Activated naive CD8-positive, alpha-beta T cell treated with anti-CD3 and anti-CD28 coated beads for 36 hours (primary cell): ENCODE results near the gene ZNF385C. TPM values are rescaled to one million over a fixed set of nuclear protein-coding genes. Genes with fewer than 3 reads are reported as not detected.
"Not testable (repeated sequence)": the region's sequence is repeated elsewhere in the genome, so short reads cannot be mapped to it uniquely, and the experiment has no call there.

Experiments
- DNase-seq: peaks from one replicate; pipeline ENCODE4 v3.0.0; 2021
- H3K27ac Mint-ChIP-seq: one replicate; pipeline ENCODE4 v1.8.0; 2022; ENCODE audit warnings: mild to moderate bottlenecking, moderate library complexity, mixed read lengths
- H3K27me3 Mint-ChIP-seq: one replicate; pipeline ENCODE4 v1.8.0; 2022; ENCODE audit warnings: mild to moderate bottlenecking, mixed read lengths
- H3K36me3 Mint-ChIP-seq: one replicate; pipeline ENCODE4 v1.8.0; 2021; ENCODE audit warnings: mild to moderate bottlenecking, mixed read lengths
- H3K4me1 Mint-ChIP-seq: one replicate; pipeline ENCODE4 v1.8.0; 2021; ENCODE audit warnings: mixed read lengths
- H3K4me3 Mint-ChIP-seq: one replicate; pipeline ENCODE4 v1.8.0; 2022; ENCODE audit warnings: mild to moderate bottlenecking, moderate library complexity, mixed read lengths
- H3K9me3 Mint-ChIP-seq: one replicate; pipeline ENCODE4 v1.8.0; 2022; ENCODE audit warnings: mixed read lengths
- total RNA-seq, 2 experiments: library from RNA; stranded (reverse); gene quantifications; one replicate each; pipeline ENCODE4 v1.2.3, GENCODE V29; 2021

ZNF385C gene
- total RNA-seq, 2 experiments from 2014 or later, result 0.92 to 1.2 TPM

DNA sequence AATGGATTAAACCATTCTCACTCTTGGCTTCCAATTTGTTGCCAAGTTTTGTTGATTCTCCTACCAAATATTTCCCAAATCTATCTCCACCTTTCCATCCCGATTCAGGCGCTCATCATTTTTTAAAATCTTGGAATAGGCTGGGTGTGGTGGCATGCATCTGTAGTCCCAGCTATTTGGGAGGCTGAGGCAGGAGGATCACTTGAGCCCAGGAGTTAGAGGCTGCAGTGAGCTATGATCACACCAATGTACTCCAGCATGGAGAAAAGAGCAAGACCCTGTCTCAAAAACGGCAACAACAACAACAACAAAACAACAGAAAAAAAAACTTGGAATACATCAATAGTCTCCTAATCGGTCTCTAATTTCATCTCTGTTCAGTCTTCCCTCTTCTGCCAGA is 79.3 kb downstream of the ZNF385C start:
- Mint-ChIP-seq H3K9me3 (peaks cover 1% of the 10 kb centered on the region), H3K36me3 (peaks cover 28% of the 10 kb centered on the region), H3K4me1 (peaks cover 40% of the 10 kb centered on the region), H3K27ac (no peak overlapping the region), H3K4me3 (no peak overlapping the region), H3K27me3 (no peaks in the 10 kb centered on the region)
- no peak for DNase-seq

DNA sequence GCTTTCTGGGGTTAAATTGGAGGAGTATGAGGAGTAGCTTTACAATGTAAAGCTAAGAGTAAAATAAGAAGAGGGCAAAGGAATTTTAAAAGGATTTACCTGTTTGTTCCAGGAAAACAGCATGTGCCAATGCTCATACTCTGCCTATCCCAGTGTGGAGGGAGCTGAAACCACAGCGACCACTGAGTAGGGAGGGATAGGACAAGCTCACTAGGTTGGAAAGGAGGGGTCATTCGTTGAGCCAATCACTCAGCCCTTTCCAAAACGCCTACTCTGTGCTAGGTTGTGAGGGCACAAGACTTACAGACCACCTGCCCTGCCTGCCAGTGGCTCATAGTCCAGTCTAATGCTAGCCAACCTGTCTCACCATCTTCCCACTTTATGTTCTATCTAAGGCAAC is 79.9 kb downstream of the ZNF385C start:
- no peak for DNase-seq
- Mint-ChIP-seq H3K4me3 (peak overlapping the region; percentile 98), H3K27ac (peak overlapping the region; percentile 91), H3K27me3 (no peaks in the 10 kb centered on the region), H3K36me3 (peaks cover 28% of the 10 kb centered on the region), H3K9me3 (peaks cover 1% of the 10 kb centered on the region), H3K4me1 (peaks cover 43% of the 10 kb centered on the region)

DNA sequence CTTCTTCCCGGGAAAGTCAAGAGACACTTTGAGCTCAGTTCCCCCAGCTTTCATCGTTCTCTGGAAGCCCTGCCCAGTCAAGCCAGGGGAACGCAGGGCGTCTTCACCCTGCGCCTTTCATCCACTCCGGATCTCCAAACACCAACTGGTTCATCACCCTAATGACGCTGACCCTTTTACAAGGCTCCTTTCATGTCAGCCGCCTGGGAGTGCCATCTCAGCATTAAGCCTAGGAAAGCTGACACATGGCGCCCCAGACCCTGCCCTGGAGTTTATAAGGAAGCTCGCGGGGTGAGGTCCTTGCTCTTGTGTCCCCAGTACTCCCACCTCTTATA is 80.4 kb downstream of the ZNF385C start:
- peak; percentile 37 for DNase-seq
- Mint-ChIP-seq H3K27me3 (no peaks in the 10 kb centered on the region), H3K9me3 (peaks cover 1% of the 10 kb centered on the region), H3K4me1 (peaks cover 47% of the 10 kb centered on the region), H3K4me3 (peak overlapping the region; percentile 98), H3K36me3 (peaks cover 28% of the 10 kb centered on the region), H3K27ac (peak overlapping the region; percentile 91)

DNA sequence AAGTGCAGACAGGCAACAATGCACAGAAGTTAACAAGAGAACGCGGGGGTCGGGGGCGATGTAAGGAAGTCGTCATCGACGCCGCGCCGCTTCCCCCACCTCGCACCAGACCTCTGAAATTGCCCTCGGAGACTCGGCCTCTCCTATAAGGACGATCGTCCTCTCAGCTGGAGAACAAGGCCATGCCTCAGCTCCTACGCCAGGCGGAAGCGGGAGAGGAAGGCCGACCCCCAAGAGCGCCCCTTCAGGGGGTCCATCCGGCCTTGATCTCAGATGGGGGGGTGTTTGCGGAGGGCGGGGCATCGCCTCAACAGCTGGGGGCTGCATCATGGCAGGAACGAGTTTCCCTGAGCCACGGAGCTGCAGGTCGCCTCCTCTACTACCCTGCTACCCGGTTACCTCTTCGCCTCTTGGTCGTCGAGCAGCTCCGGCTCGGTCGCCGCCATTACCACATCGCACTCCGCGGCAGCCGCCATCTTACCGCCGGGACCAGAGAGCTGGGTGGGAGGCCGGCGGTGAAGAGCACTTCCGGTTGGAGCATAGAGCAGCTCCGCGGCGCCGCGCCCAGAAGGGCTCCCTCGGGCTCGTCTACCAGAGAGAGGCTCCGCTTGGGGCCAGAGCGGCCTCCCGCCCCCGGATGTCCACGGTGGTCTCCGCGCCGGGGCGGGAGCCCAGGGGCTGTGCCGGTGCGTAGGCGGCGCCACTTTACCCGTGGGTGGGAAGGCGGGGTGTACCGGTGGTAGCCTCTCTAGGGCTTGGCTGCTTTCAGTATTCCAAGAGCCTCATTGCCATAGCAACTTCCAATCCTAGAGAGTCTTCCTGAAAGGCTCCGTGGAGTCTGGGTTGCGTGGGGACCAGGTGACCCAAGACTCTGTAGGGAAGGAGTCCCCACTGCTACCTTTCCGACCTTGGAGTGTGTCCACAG is 81.1 kb downstream of the ZNF385C start, which contains the start of gene DNAJC7:
Gene DNAJC7 (minus strand): TSS at position 499 of the 925 bp plus-strand sequence. CDS start 23 bp downstream, at position 476.
- peaks cover 1% of the 10 kb centered on the region for H3K9me3 Mint-ChIP-seq
- H3K36me3 Mint-ChIP-seq, result peaks cover 27% of the 10 kb centered on the region
- no peaks in the 10 kb centered on the region for H3K27me3 Mint-ChIP-seq
- DNase-seq, result peak; percentile 93
- H3K27ac Mint-ChIP-seq, result peak within 1 kb of the TSS; percentile 91
- peaks cover 52% of the 10 kb centered on the region for H3K4me1 Mint-ChIP-seq
- peak within 1 kb of the TSS; percentile 98 for H3K4me3 Mint-ChIP-seq

DNA sequence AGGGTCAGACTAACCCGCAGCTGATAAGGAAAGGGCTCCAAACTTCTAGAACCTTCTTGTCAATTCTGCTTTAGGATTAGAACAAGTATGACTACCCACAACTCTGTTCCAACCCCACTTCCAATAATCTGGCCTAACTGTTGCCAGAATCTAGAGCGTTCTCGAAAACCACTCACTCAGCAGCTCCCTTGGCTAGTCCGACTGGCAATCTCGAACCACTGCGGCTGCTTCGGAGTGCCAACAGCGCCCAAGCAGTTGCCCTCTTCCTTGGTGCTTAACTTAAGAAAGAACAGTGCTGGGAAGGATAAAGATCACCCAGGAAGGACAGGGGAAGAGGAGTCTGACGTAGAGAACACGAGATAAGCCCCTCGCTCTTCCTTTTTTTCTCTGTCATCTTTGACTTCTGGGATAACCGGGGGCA is 81.9 kb downstream of the ZNF385C start:
- peak overlapping the region; percentile 91 for H3K27ac Mint-ChIP-seq
- no peak for DNase-seq
- peaks cover 57% of the 10 kb centered on the region for H3K4me1 Mint-ChIP-seq
- H3K4me3 Mint-ChIP-seq, result peak overlapping the region; percentile 98
- peaks cover 1% of the 10 kb centered on the region for H3K9me3 Mint-ChIP-seq
- no peaks in the 10 kb centered on the region for H3K27me3 Mint-ChIP-seq
- H3K36me3 Mint-ChIP-seq, result peaks cover 29% of the 10 kb centered on the region

DNA sequence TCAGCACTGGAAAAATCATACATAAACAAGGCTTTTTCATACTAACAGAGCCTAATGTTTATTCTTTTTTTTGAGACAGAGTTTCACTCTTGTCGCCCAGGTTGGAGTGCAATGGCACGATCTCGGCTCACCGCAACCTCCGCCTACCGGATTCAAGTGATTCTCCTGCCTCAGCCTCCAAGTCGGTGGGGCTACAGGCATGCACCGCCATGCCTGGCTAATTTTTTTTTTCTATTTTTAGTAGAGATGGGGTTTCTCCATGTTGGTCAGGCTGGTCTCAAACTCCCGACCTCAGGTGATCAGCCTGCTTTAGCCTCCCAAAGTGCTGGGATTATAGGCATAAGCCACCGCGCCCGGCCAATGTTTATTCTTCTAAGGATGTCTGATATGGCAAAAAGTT is 84.5 kb downstream of the ZNF385C start:
- not testable (repeated sequence) for DNase-seq, H3K27me3 Mint-ChIP-seq, H3K9me3 Mint-ChIP-seq, H3K27ac Mint-ChIP-seq
- Mint-ChIP-seq H3K4me3 (peak overlapping the region; percentile 0), H3K4me1 (peaks cover 62% of the 10 kb centered on the region), H3K36me3 (peaks cover 34% of the 10 kb centered on the region)

DNA sequence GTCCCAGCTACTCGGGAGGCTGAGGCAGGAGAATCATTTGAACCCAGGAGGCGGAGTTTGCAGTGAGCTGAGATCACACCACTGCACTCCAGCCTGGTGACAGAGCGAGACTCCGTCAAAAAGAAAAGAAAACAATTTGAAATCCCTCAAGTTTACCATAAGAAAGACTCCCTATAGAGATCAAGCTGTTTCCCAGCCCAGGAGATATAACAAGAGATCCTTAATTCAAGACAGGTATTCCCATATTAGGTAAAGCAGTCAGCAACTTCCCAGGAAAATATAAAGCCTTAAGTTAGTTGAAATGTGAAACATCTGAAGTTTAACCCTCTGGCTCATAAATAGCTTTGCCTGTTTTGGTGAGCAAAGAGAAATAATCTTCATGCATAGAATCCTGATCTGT is 85.9 kb downstream of the ZNF385C start:
- not testable (repeated sequence) for DNase-seq, H3K9me3 Mint-ChIP-seq, H3K27ac Mint-ChIP-seq, H3K27me3 Mint-ChIP-seq, H3K4me3 Mint-ChIP-seq
- H3K36me3 Mint-ChIP-seq, result peaks cover 34% of the 10 kb centered on the region
- H3K4me1 Mint-ChIP-seq, result peaks cover 53% of the 10 kb centered on the region

DNA sequence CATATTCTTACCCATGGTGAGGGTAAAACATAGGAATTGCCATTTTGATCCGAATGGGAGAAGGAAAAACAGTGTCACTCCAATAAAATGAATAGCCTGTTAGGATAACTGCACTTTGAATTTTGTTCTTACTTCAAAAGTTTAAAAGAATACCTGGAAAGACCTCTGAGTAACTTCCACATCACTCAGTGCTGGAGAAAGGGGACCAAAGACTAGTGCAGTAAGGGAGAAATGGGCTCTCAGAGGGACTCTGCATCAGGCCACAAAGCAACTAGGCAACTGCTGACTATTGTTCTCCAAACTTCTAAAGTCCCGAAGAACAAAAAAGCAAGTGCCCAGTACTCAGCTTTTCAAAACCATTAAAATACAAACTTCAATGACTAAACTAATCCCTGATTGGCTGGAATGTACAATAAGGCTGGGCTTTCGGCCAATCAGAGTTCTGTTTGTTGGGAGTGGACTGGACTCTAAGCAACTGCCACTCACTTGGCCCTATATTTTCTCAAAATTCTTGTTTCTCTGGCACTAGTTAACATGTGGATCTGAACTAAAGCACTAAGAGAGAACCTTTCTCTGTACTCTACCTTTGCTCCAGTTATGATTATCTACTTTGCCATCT is 87.3 kb downstream of the ZNF385C start:
- DNase-seq, result no peak
- H3K9me3 Mint-ChIP-seq, result no peaks in the 10 kb centered on the region
- no peaks in the 10 kb centered on the region for H3K27me3 Mint-ChIP-seq
- no peak overlapping the region for H3K27ac Mint-ChIP-seq
- H3K4me3 Mint-ChIP-seq, result no peak overlapping the region
- H3K4me1 Mint-ChIP-seq, result peaks cover 55% of the 10 kb centered on the region
- peaks cover 24% of the 10 kb centered on the region for H3K36me3 Mint-ChIP-seq

DNA sequence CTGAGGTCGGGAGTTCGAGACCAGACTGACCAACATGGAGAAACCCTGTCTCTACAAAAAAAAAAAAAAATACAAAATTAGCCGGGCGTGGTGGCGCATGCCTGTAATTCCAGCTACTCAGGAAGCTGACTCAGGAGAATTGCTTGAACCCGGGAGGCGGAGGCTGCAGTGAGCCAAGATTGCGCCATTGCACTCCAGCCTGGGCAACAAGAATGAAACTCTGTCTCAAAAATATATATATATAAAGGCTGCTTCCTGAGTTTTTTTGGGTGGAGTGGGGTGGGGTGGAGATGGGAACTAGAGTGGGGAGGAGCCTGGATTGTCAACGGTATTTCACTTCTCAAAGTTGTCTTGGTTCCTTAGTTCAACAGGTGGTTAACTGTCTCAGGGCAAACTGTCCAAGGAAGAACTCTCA is 88.0 kb downstream of the ZNF385C start:
- not testable (repeated sequence) for H3K9me3 Mint-ChIP-seq, H3K4me3 Mint-ChIP-seq, H3K27ac Mint-ChIP-seq, DNase-seq, H3K27me3 Mint-ChIP-seq
- Mint-ChIP-seq H3K36me3 (peaks cover 17% of the 10 kb centered on the region), H3K4me1 (peaks cover 50% of the 10 kb centered on the region)

DNA sequence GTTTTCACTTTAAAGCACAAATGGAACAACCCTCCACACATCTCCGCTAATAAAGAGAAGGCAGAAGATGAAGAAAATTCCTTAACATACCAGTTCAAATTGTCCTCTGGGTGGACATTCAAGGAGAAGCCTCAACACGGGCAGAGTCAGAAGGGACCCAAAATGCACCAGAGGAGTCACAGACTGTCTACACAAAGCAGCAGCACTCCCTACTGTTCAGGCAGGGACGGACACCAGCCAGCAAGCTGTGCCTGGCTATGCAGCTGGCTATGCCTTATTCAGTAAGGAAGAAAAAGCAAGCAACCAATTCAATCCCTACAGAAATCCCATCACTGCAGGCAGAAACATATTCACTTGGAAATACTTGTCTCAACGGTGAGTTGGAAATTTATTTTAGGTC is 89.1 kb downstream of the ZNF385C start:
- DNase-seq, result no peak
- peaks cover 54% of the 10 kb centered on the region for H3K4me1 Mint-ChIP-seq
- no peak overlapping the region for H3K27ac Mint-ChIP-seq

DNA sequence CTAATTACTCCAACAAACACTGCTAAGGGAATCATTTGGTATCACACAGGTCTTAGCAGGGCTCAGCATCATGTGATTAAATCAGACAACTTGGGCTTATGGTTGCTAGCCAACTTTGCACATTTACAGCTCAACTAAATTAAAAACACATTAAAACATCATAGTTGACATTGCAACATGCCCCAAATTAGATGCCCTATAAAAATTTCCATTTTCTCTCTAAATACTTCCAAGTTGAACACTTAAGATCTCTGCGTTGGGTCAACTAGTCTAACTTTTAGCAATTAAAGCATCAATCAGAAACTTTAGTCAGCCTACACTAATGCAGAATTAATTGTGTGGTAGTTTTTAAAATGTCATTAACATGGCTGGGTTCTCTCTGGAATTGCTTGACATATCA is 93.1 kb downstream of the ZNF385C start:
- Mint-ChIP-seq H3K27me3 (no peaks in the 10 kb centered on the region), H3K36me3 (peaks cover 10% of the 10 kb centered on the region), H3K4me1 (peaks cover 40% of the 10 kb centered on the region), H3K9me3 (no peaks in the 10 kb centered on the region), H3K4me3 (no peak overlapping the region), H3K27ac (no peak overlapping the region)
- DNase-seq, result no peak

More for the DNA sequence above, 89.1 kb downstream of the ZNF385C start:
- Mint-ChIP-seq H3K36me3 (peaks cover 11% of the 10 kb centered on the region), H3K9me3 (no peaks in the 10 kb centered on the region), H3K4me3 (no peak overlapping the region), H3K27me3 (no peaks in the 10 kb centered on the region)

DNA sequence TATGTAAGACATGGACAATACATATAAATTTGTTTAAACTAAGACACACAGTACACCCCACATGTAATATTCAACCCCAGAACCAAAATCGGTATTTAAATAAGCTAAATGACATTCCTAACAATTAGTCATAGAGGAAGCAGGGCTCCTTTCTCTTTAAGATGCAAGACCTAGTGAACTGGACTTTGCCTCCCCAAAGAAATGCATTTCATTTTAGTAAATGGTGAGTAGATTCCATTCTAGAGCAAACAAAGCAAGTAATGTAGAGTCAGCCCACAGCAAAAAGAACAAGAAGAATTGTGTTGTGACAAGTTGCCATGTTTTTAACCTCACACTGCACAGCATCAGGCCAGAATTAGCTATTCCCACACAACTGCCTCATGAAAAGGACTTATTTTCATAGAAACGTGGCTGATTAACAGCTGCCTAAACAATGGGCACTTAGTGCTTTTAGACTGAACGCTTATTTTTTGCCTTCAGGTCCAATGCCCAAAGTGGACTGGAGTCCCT is 95.4 kb downstream of the ZNF385C start:
- H3K4me1 Mint-ChIP-seq, result peaks cover 27% of the 10 kb centered on the region
- H3K27ac Mint-ChIP-seq, result no peak overlapping the region
- no peaks in the 10 kb centered on the region for H3K27me3 Mint-ChIP-seq
- peaks cover 3% of the 10 kb centered on the region for H3K36me3 Mint-ChIP-seq
- H3K9me3 Mint-ChIP-seq, result no peaks in the 10 kb centered on the region
- no peak overlapping the region for H3K4me3 Mint-ChIP-seq
- DNase-seq, result no peak

DNA sequence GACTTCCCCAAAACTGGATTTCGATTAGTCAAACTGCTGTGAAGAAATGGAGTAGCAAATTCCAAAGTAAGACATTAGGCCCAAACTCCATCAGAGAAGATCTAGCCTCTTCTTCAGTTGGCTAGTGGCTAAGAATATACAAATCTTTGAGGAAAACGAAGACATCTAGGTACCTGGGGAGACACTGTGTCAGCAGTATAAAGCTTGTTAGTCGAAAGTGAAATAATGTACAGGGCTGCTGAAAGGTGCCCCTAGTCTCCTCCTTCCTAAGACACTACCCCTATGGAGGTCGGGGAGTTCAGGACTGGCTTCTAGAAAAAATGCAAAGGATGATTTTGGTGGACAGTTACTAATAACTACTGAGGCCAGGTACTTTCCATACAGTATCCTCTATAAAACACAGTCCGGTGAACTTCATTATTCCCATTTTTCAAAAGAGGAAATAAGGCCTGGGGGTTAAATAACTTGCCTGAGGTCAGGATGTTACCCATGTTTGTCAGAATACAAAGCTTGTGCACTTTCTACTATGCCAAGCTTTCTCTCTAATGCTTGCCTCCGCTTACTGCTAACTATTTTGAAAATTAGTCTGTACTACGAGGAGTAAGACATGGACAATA is 96.0 kb downstream of the ZNF385C start:
- Mint-ChIP-seq H3K36me3 (peaks cover 3% of the 10 kb centered on the region), H3K27ac (no peak overlapping the region), H3K27me3 (no peaks in the 10 kb centered on the region), H3K4me3 (no peak overlapping the region), H3K4me1 (peaks cover 27% of the 10 kb centered on the region), H3K9me3 (no peaks in the 10 kb centered on the region)
- DNase-seq, result no peak

DNA sequence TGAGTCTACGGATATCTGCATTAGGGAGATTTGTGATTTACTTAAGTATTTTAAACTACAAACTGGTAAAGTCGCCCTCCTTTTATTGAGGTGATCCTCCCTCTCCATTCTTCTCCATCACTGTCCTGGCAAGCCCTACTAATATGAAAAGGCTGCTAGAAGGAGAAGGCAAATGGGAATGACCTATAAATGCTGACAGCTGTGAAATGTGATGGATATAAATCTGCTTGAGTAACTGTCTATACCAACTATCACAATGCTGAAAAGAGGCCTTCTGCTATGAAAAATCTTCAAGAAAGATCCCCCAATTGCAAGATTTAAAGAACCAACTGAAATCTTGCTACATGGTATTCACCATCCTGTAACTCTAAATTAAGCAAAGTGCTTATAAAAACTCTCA is 96.5 kb downstream of the ZNF385C start:
- no peak for DNase-seq
- peaks cover 3% of the 10 kb centered on the region for H3K36me3 Mint-ChIP-seq
- no peaks in the 10 kb centered on the region for H3K9me3 Mint-ChIP-seq
- H3K4me3 Mint-ChIP-seq, result no peak overlapping the region
- peaks cover 29% of the 10 kb centered on the region for H3K4me1 Mint-ChIP-seq
- no peaks in the 10 kb centered on the region for H3K27me3 Mint-ChIP-seq
- H3K27ac Mint-ChIP-seq, result no peak overlapping the region
